HEK293 (cell line): ENCODE results near the gene TCF12.

ENCODE experiments used
- CTCF ChIA-PET: fragments of 350-600 bp; formaldehyde crosslinking; extraction: SDS; loops from one replicate; lab custom pipeline; 2021; ENCODE audit warnings: antibody characterized with exemption; lab: Yijun Ruan, JAX
- POLR2A ChIA-PET: fragments of 300-600 bp; formaldehyde crosslinking; extraction: SDS; loops from one replicate; lab custom pipeline; 2020; ENCODE audit warnings: antibody characterized with exemption, inconsistent platforms; lab: Yijun Ruan, JAX
- H3K27ac ChIP-seq: fragments of 200-500 bp; sonication (Bioruptor generic); 2 replicates; pipeline ENCODE4 v1.5.1; 2014; ENCODE audit warnings: low read depth, low read length, control low read depth, inconsistent platforms; ENCODE audit errors: extremely low read depth
- H3K36me3 ChIP-seq, 2 experiments: fragments of 200-500 bp in 1 of 2; sonication (Bioruptor generic) in 1 of 2; 1 replicate in 1 of 2; 2 replicates in 1 of 2; pipeline ENCODE4 v1.5.1; 2014 to 2017; ENCODE audit warnings: inconsistent platforms in 2 of 2, low read length in 2 of 2; ENCODE audit not compliant: control insufficient read depth in 2 of 2, insufficient read depth in 1 of 2
- H3K4me1 ChIP-seq: fragments of 200-500 bp; sonication (Bioruptor generic); 2 replicates; pipeline ENCODE4 v1.5.1; 2014; ENCODE audit warnings: mild to moderate bottlenecking, low read length, inconsistent platforms; ENCODE audit not compliant: control insufficient read depth, insufficient read depth
- H3K4me3 ChIP-seq: 2 replicates; pipeline ENCODE4 v1.5.1; 2011; ENCODE audit warnings: low read depth, mild to moderate bottlenecking, control low read depth, low read length, moderate library complexity
- H3K9me3 ChIP-seq: fragments of 200-500 bp; sonication (Bioruptor generic); 2 replicates; pipeline ENCODE4 v1.5.1; 2014; ENCODE audit warnings: low read depth, low read length, inconsistent platforms; ENCODE audit not compliant: control insufficient read depth, insufficient read depth
- BCL11A ChIP-seq: fragments of 450-650 bp; formaldehyde crosslinking; IDR thresholded peaks from 2 replicates; pipeline ENCODE4 v1.5.1; 2016; ENCODE audit warnings: low read depth, missing biosample characterization, missing genetic modification characterization
- IKZF3 ChIP-seq: fragments of 450-650 bp; IDR thresholded peaks from 2 replicates; pipeline ENCODE4 v1.5.0; 2018; ENCODE audit warnings: missing biosample characterization, mild to moderate bottlenecking, missing genetic modification characterization, moderate library complexity
- MEIS1 ChIP-seq: sonication (generic); formaldehyde crosslinking; IDR thresholded peaks from 2 replicates; pipeline ENCODE4 v1.8.1; 2022; ENCODE audit warnings: missing genetic modification reagents, mild to moderate bottlenecking, borderline replicate concordance
- MZF1 ChIP-seq: fragments of 450-650 bp; formaldehyde crosslinking; IDR thresholded peaks from 2 replicates; pipeline ENCODE4 v1.5.1; 2017; ENCODE audit warnings: missing biosample characterization, missing genetic modification characterization, borderline replicate concordance
- REPIN1 ChIP-seq: fragments of 450-650 bp; formaldehyde crosslinking; IDR thresholded peaks from 2 replicates; pipeline ENCODE4 v1.5.1; 2017; ENCODE audit warnings: missing biosample characterization, missing genetic modification characterization, low read depth
- ZBTB6 ChIP-seq: fragments of 450-650 bp; formaldehyde crosslinking; IDR thresholded peaks from 2 replicates; pipeline ENCODE4 v1.5.1; 2017; ENCODE audit warnings: missing biosample characterization, missing genetic modification characterization
- ZIC2 ChIP-seq: fragments of 450-650 bp; formaldehyde crosslinking; IDR thresholded peaks from 2 replicates; pipeline ENCODE4 v1.5.1; 2016; ENCODE audit warnings: missing biosample characterization, missing genetic modification characterization
- ZNF132 ChIP-seq: fragments of 450-650 bp; formaldehyde crosslinking; IDR thresholded peaks from 2 replicates; pipeline ENCODE4 v1.5.1; 2017; ENCODE audit warnings: missing biosample characterization, missing genetic modification characterization, borderline replicate concordance
- ZNF155 ChIP-seq: fragments of 450-650 bp; formaldehyde crosslinking; IDR thresholded peaks from 2 replicates; pipeline ENCODE4 v1.5.1; 2016; ENCODE audit warnings: missing biosample characterization, missing genetic modification characterization
- ZNF214 ChIP-seq: fragments of 450-650 bp; formaldehyde crosslinking; IDR thresholded peaks from 2 replicates; pipeline ENCODE4 v1.5.1; 2017; ENCODE audit warnings: missing biosample characterization, mild to moderate bottlenecking, missing genetic modification characterization, borderline replicate concordance
- ZNF518A ChIP-seq: fragments of 450-650 bp; formaldehyde crosslinking; conservative IDR thresholded peaks from 2 replicates; pipeline ENCODE4 v1.5.1; 2016; ENCODE audit warnings: low read depth, missing biosample characterization, missing genetic modification characterization
- ZNF585B ChIP-seq: fragments of 450-650 bp; formaldehyde crosslinking; IDR thresholded peaks from 2 replicates; pipeline ENCODE4 v1.5.1; 2016; ENCODE audit warnings: missing biosample characterization, missing genetic modification characterization
- ZNF596 ChIP-seq: fragments of 450-650 bp; IDR thresholded peaks from 2 replicates; pipeline ENCODE4 v1.5.0; 2018; ENCODE audit warnings: missing biosample characterization, mild to moderate bottlenecking, missing genetic modification characterization, moderate library complexity
- ZNF777 ChIP-seq: fragments of 450-650 bp; formaldehyde crosslinking; IDR thresholded peaks from 2 replicates; pipeline ENCODE4 v1.5.1; 2017; ENCODE audit warnings: missing biosample characterization, missing genetic modification characterization, borderline replicate concordance
- TF ChIP-seq, protein P1 (sequence below): fragments of 450-650 bp; formaldehyde crosslinking; IDR thresholded peaks from 2 replicates; pipeline ENCODE4 v1.5.1; 2016; ENCODE audit warnings: missing biosample characterization, missing genetic modification characterization

The TCF12 gene

GRCh38 chr15:57070674-57071073, 152.2 kb downstream of the TCF12 start:
- ChIA-PET CTCF (no interaction called here), POLR2A (no interaction called here)
- Histone ChIP-seq H3K36me3 (no peaks in the 10 kb centered on the region), H3K27ac (no peak overlapping the region), H3K9me3 (no peaks in the 10 kb centered on the region), H3K4me3 (no peak overlapping the region), H3K4me1 (no peaks in the 10 kb centered on the region; the same call in 1 of the 2 replicates)
- TF ChIP-seq ZBTB6 = no peak
- no peak for TF ChIP-seq ZNF585B
- no peak for TF ChIP-seq ZNF518A (tag by site-specific recombination)
- TF ChIP-seq, protein P1, sequence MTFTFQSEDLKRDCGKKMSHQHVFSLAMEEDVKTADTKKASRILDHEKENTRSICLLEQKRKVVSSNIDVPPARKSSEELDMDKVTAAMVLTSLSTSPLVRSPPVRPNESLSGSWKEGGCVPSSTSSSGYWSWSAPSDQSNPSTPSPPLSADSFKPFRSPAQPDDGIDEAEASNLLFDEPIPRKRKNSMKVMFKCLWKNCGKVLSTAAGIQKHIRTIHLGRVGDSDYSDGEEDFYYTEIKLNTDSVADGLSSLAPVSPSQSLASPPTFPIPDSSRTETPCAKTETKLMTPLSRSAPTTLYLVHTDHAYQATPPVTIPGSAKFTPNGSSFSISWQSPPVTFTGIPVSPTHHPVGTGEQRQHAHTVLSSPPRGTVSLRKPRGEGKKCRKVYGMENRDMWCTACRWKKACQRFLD = no peak
- TF ChIP-seq MEIS1 (CRISPR knock-in tag) = no peak
- TF ChIP-seq REPIN1 (tag by site-specific recombination) = no peak
- no peak for TF ChIP-seq ZNF596 (tag by site-specific recombination)
- no peak for TF ChIP-seq ZNF777 (tag by site-specific recombination)
- TF ChIP-seq ZIC2 (tag by site-specific recombination) = no peak
- no peak for TF ChIP-seq ZNF132 (tag by site-specific recombination)
- TF ChIP-seq IKZF3 (tag by site-specific recombination) = no peak
- TF ChIP-seq ZNF155 (tag by site-specific recombination) = no peak
- TF ChIP-seq BCL11A (tag by site-specific recombination) = no peak

GRCh38 chr15:57079446-57079845, 161.0 kb downstream of the TCF12 start:
- Histone ChIP-seq H3K9me3 (no peaks in the 10 kb centered on the region), H3K4me1 (0 out of 2 replicates have a peak, but pooled peaks cover 5% of the 10 kb centered on the region), H3K27ac (no peak overlapping the region), H3K4me3 (no peak overlapping the region), H3K36me3 (no peaks in the 10 kb centered on the region)
- no peak for TF ChIP-seq ZNF214
- no peak for TF ChIP-seq MZF1 (tag by site-specific recombination)
- ChIA-PET CTCF (no interaction called here), POLR2A (no interaction called here)
